HS-5 (cell line): ENCODE data around the gene RPS21.
"Not testable (repeated sequence)": the region's sequence is repeated elsewhere in the genome, so short reads cannot be mapped to it uniquely, and the experiment has no call there.

Source experiments
- DNase-seq: peaks from one replicate; pipeline ENCODE4 v3.0.0-alpha.2; 2012; ENCODE audit warnings: low read depth

RPS21 gene

GRCh38 chr20:62365814-62366369, 21.0 kb upstream of the RPS21 start:
- no peak for DNase-seq

- no peak for DNase-seq
These were observed 20.4 kb upstream of the RPS21 start for GRCh38 chr20:62366370-62367135.

GRCh38 chr20:62367136-62367632, 19.7 kb upstream of the RPS21 start, which contains the start of gene LAMA5:
Gene LAMA5 (minus strand): TSS chr20:62367312. CDS start chr20:62367245, 67 bp downstream.
- DNase-seq, result no peak

- DNase-seq, result no peak
These were observed 19.1 kb upstream of the RPS21 start for GRCh38 chr20:62367633-62368391.

- DNase-seq, result no peak
These were observed 18.4 kb upstream of the RPS21 start for GRCh38 chr20:62368392-62368975.

- no peak for DNase-seq
These were observed 17.7 kb upstream of the RPS21 start for GRCh38 chr20:62368976-62369814.

- DNase-seq, result no peak
These were observed 17.1 kb upstream of the RPS21 start for GRCh38 chr20:62369815-62370114.

- DNase-seq, result peak; percentile 79
These were observed 16.6 kb upstream of the RPS21 start for GRCh38 chr20:62370115-62370806.

GRCh38 chr20:62370807-62371587, 15.9 kb upstream of the RPS21 start:
- DNase-seq, result no peak

GRCh38 chr20:62371588-62372041, 15.3 kb upstream of the RPS21 start:
- no peak for DNase-seq

GRCh38 chr20:62372042-62372993, 14.6 kb upstream of the RPS21 start:
- no peak for DNase-seq

GRCh38 chr20:62373631-62374179, 13.2 kb upstream of the RPS21 start:
- not testable (repeated sequence) for DNase-seq

GRCh38 chr20:62374331-62375152, 12.4 kb upstream of the RPS21 start:
- DNase-seq, result no peak

- DNase-seq, result no peak
These were observed 10.5 kb upstream of the RPS21 start for GRCh38 chr20:62376112-62377063.

GRCh38 chr20:62377064-62377461, 9.8 kb upstream of the RPS21 start:
- no peak for DNase-seq

- DNase-seq, result no peak
These were observed 9.2 kb upstream of the RPS21 start for GRCh38 chr20:62377615-62378178.
